H9 (cell line): Measurements from ENCODE around the gene DNASE1L2. TPM values are rescaled to one million over a fixed set of nuclear protein-coding genes. Genes with fewer than 3 reads are reported as not detected.

Source experiments
- DNase-seq: peaks from one replicate; pipeline ENCODE4 v3.0.0-alpha.2; 2017
- H2AFZ ChIP-seq: one replicate; pipeline ENCODE4 v1.6.1; 2013; ENCODE audit warnings: mild to moderate bottlenecking, low read length, control low read depth, moderate library complexity
- H2AK5ac ChIP-seq: 2 replicates; pipeline ENCODE4 v1.6.1; 2013; ENCODE audit warnings: low read length, control low read depth, mixed read lengths; ENCODE audit not compliant: insufficient read length
- H2BK120ac ChIP-seq: one replicate; pipeline ENCODE4 v1.6.1; 2013; ENCODE audit warnings: low read depth, mild to moderate bottlenecking, low read length, control low read depth, inconsistent platforms; ENCODE audit not compliant: poor library complexity, severe bottlenecking
- H2BK12ac ChIP-seq: 2 replicates; pipeline ENCODE4 v1.6.1; 2013; ENCODE audit warnings: low read length, control low read depth, mixed read lengths, low read depth; ENCODE audit not compliant: insufficient read length
- H2BK15ac ChIP-seq: 2 replicates; pipeline ENCODE4 v1.6.1; 2013; ENCODE audit warnings: low read depth, low read length, control low read depth
- H2BK20ac ChIP-seq: one replicate; pipeline ENCODE4 v1.6.1; 2013; ENCODE audit warnings: low read depth, mild to moderate bottlenecking, low read length, control low read depth, inconsistent platforms; ENCODE audit not compliant: poor library complexity, severe bottlenecking
- H2BK5ac ChIP-seq: 2 replicates; pipeline ENCODE4 v1.6.1; 2013; ENCODE audit warnings: low read length, control low read depth, mixed read lengths; ENCODE audit not compliant: insufficient read length
- H3K14ac ChIP-seq: 2 replicates; pipeline ENCODE4 v1.6.1; 2013; ENCODE audit warnings: low read length, control low read depth; ENCODE audit not compliant: insufficient read depth
- H3K18ac ChIP-seq: 2 replicates; pipeline ENCODE4 v1.6.1; 2013; ENCODE audit warnings: low read depth, mild to moderate bottlenecking, mixed read lengths, low read length, control low read depth; ENCODE audit not compliant: insufficient read length
- H3K23ac ChIP-seq: 2 replicates; pipeline ENCODE4 v1.6.1; 2013; ENCODE audit warnings: low read length, control low read depth, mixed read lengths, low read depth; ENCODE audit not compliant: insufficient read length
- H3K23me2 ChIP-seq: 2 replicates; pipeline ENCODE4 v1.6.1; 2013; ENCODE audit warnings: low read depth, mild to moderate bottlenecking, mixed read lengths, low read length, control low read depth; ENCODE audit not compliant: insufficient read length, poor library complexity, severe bottlenecking
- H3K27ac ChIP-seq: 2 replicates; pipeline ENCODE4 v1.5.1; 2013; ENCODE audit warnings: low read length, control low read depth, mixed read lengths, low read depth; ENCODE audit not compliant: insufficient read length
- H3K27me3 ChIP-seq: 2 replicates; pipeline ENCODE4 v1.6.1; 2013; ENCODE audit warnings: low read length, control low read depth, inconsistent platforms; ENCODE audit not compliant: insufficient read depth
- H3K4ac ChIP-seq: 2 replicates; pipeline ENCODE4 v1.6.1; 2013; ENCODE audit warnings: low read depth, mild to moderate bottlenecking, control low read depth, inconsistent platforms, low read length, moderate library complexity
- H3K4me1 ChIP-seq: 2 replicates; pipeline ENCODE4 v1.6.1; 2013; ENCODE audit warnings: low read length, control low read depth, inconsistent platforms; ENCODE audit not compliant: insufficient read depth
- H3K4me2 ChIP-seq: 2 replicates; pipeline ENCODE4 v1.6.1; 2013; ENCODE audit warnings: low read length, control low read depth, mixed read lengths; ENCODE audit not compliant: insufficient read length, insufficient read depth
- H3K56ac ChIP-seq: 2 replicates; pipeline ENCODE4 v1.6.1; 2013; ENCODE audit warnings: low read depth, mild to moderate bottlenecking, mixed read lengths, low read length, control low read depth; ENCODE audit not compliant: insufficient read length
- H3K79me1 ChIP-seq: 2 replicates; pipeline ENCODE4 v1.6.1; 2013; ENCODE audit warnings: low read depth, mild to moderate bottlenecking, moderate library complexity, low read length, control low read depth, inconsistent platforms; ENCODE audit not compliant: insufficient read depth, poor library complexity, severe bottlenecking
- H3K79me2 ChIP-seq: 2 replicates; pipeline ENCODE4 v1.6.1; 2013; ENCODE audit warnings: low read length, control low read depth, inconsistent platforms; ENCODE audit not compliant: insufficient read depth
- H3K9ac ChIP-seq: 2 replicates; pipeline ENCODE4 v1.6.1; 2013; ENCODE audit warnings: low read length, control low read depth, mixed read lengths; ENCODE audit not compliant: insufficient read length; ENCODE audit errors: extremely low read depth
- H3K9me3 ChIP-seq: one replicate; pipeline ENCODE4 v1.6.1; 2013; ENCODE audit warnings: low read depth, low read length, inconsistent platforms; ENCODE audit not compliant: control insufficient read depth
- H3T11ph ChIP-seq: one replicate; pipeline ENCODE4 v1.6.1; 2013; ENCODE audit warnings: mild to moderate bottlenecking, low read length, control low read depth, inconsistent platforms
- H4K20me1 ChIP-seq: one replicate; pipeline ENCODE4 v1.6.1; 2013; ENCODE audit not compliant: control insufficient read depth, insufficient read length, insufficient read depth
- H4K5ac ChIP-seq: 2 replicates; pipeline ENCODE4 v1.6.1; 2013; ENCODE audit warnings: low read depth, mild to moderate bottlenecking, mixed read lengths, low read length, control low read depth; ENCODE audit not compliant: insufficient read length
- H4K8ac ChIP-seq: replicated peaks from 2 replicates; pipeline ENCODE4 v1.6.1; 2013; ENCODE audit warnings: low read length, control low read depth, mixed read lengths, low read depth; ENCODE audit not compliant: insufficient read length
- H4K91ac ChIP-seq: 2 replicates; pipeline ENCODE4 v1.6.1; 2013; ENCODE audit warnings: low read depth, mild to moderate bottlenecking, moderate library complexity, mixed read lengths, low read length, control low read depth; ENCODE audit not compliant: insufficient read length
- H3K27ac Mint-ChIP-seq, 3 experiments: 2 replicates in 2 of 3; 3 replicates in 1 of 3; pipeline ENCODE4 v1.8.0; 2020 to 2021; ENCODE audit warnings: mixed read lengths in 3 of 3, mild to moderate bottlenecking in 1 of 3, moderate library complexity in 1 of 3
- H3K27me3 Mint-ChIP-seq: 2 replicates; pipeline ENCODE4 v1.8.0; 2021; ENCODE audit warnings: low read depth, mild to moderate bottlenecking, moderate library complexity, mixed read lengths
- H3K36me3 Mint-ChIP-seq, 3 experiments: 2 replicates in 2 of 3; 3 replicates in 1 of 3; pipeline ENCODE4 v1.8.0; 2020 to 2021; ENCODE audit warnings: low read depth in 3 of 3, mixed read lengths in 3 of 3; ENCODE audit not compliant: insufficient read depth in 1 of 3
- H3K4me1 Mint-ChIP-seq, 2 experiments: 2 replicates each; pipeline ENCODE4 v1.8.0; 2020; ENCODE audit warnings: mixed read lengths in 2 of 2
- H3K4me3 Mint-ChIP-seq, 2 experiments: 2 replicates in 1 of 2; 3 replicates in 1 of 2; pipeline ENCODE4 v1.8.0; 2020 to 2021; ENCODE audit warnings: mild to moderate bottlenecking in 2 of 2, mixed read lengths in 2 of 2, moderate library complexity in 1 of 2
- H3K9me3 Mint-ChIP-seq, 2 experiments: 2 replicates in 1 of 2; 3 replicates in 1 of 2; pipeline ENCODE4 v1.8.0; 2020; ENCODE audit warnings: mild to moderate bottlenecking in 2 of 2, mixed read lengths in 2 of 2, moderate library complexity in 1 of 2
- CTCF ChIP-seq: fragments of 200-600 bp; sonication (generic); conservative IDR thresholded peaks from 3 replicates; pipeline ENCODE4 v1.8.0; 2021; ENCODE audit warnings: antibody characterized with exemption, mild to moderate bottlenecking
- WGBS: extraction: QIAGEN DNeasy Blood & Tissue Kit; methylation state at CpG from one replicate; pipeline ENCODE4 v1.1.7; 2013; ENCODE audit warnings: missing lambda C conversion rate, low lambda C conversion rate, mixed read lengths; ENCODE audit not compliant: insufficient read length; ENCODE audit errors: extremely low coverage; 5-methylcytosine and 5-hydroxymethylcytosine counted together
- total RNA-seq: library from RNA; stranded (reverse); gene quantifications from 2 replicates; pipeline ENCODE4 v1.2.1, GENCODE V29; 2021

The DNASE1L2 gene
- total RNA-seq, 1 experiment from 2014 or later: 2.5 TPM

- H3K27ac ChIP-seq: no peak overlapping the region
- Mint-ChIP-seq H3K36me3 (peaks cover 2 to 28% (median 18%) of the 10 kb centered on the region in 3 experiments; a peak in 6 of 7 replicates), H3K9me3 (no peaks in the 10 kb centered on the region), H3K4me1 (peaks cover 0 to 2% of the 10 kb centered on the region in 2 experiments; a peak in 1 of 4 replicates), H3K4me3 (no peak overlapping the region), H3K27ac (no peak overlapping the region), H3K27me3 (peaks cover 16% of the 10 kb centered on the region)
- no peak overlapping the region for H3K23ac ChIP-seq
- no peak overlapping the region for H2AFZ ChIP-seq
- H3K27me3 ChIP-seq: peaks cover 2% of the 10 kb centered on the region; the same call in 1 of the 2 replicates
- H2BK5ac ChIP-seq: no peak overlapping the region
- H4K8ac ChIP-seq: no peak overlapping the region
- TF ChIP-seq CTCF: no peak
- H3K56ac ChIP-seq: no peak overlapping the region
- no peak overlapping the region for H2BK12ac ChIP-seq
- no peak overlapping the region for H3K4me2 ChIP-seq
- no peak overlapping the region for H2AK5ac ChIP-seq
- no peaks in the 10 kb centered on the region for H3K9me3 ChIP-seq
- no peaks in the 10 kb centered on the region for H4K20me1 ChIP-seq
- H3K4ac ChIP-seq: no peak overlapping the region
- no peaks in the 10 kb centered on the region for H3K4me1 ChIP-seq
- no peak for DNase-seq
- no peak overlapping the region for H2BK15ac ChIP-seq
- H3K79me2 ChIP-seq: no peaks in the 10 kb centered on the region
- H3K23me2 ChIP-seq: peaks cover 13% of the 10 kb centered on the region
- H3K9ac ChIP-seq: no peak overlapping the region
- no peaks in the 10 kb centered on the region for H3K79me1 ChIP-seq
- no peak overlapping the region for H4K91ac ChIP-seq
- no peak overlapping the region for H3T11ph ChIP-seq
- H3K18ac ChIP-seq: no peak overlapping the region
- no peak overlapping the region for H2BK120ac ChIP-seq
- WGBS: no CpG with 5 or more reads among the region's 51 CpGs
- no peak overlapping the region for H3K14ac ChIP-seq
- H4K5ac ChIP-seq: no peak overlapping the region
- H2BK20ac ChIP-seq: no peak overlapping the region
Measured at GRCh38 chr16:2233872-2234812, 2.1 kb upstream of the DNASE1L2 start.
